ENCODE data around the gene GGTA1. TPM values are rescaled to one million over a fixed set of nuclear protein-coding genes. Genes with fewer than 3 reads are reported as not detected.

GGTA1 gene
- polyA plus RNA-seq, 1 of the 3 experiments (the other 2 are of a cell fraction): 0.03 TPM

- H3F3A ChIP-seq (replicated peaks; ENCODE audit: insufficient read depth): no peaks in the 10 kb centered on the region
- no peaks in the 10 kb centered on the region for H3K4me1 ChIP-seq (ENCODE audit: control insufficient read depth in 1 of 2, insufficient read depth in 2 of 2, low read depth in 1 of 2, low read length in 1 of 2)
- no peaks in the 10 kb centered on the region for H3K9me2 ChIP-seq
- no peaks in the 10 kb centered on the region for H3K9me3 ChIP-seq
- TF ChIP-seq GABPA (IDR thresholded peaks at IDR 0.05; ENCODE audit: low read depth) (no peak), YY1 (IDR thresholded peaks at IDR 0.05; ENCODE audit: low read depth) (no peak), FOXM1 (IDR thresholded peaks at IDR 0.05; ENCODE audit: low read depth) (no peak), TCF12 (IDR thresholded peaks at IDR 0.05) (no peak), SMC3 (IDR thresholded peaks at IDR 0.05; ENCODE audit: low read depth, low read length) (no peak), TEAD4 (IDR thresholded peaks at IDR 0.05; ENCODE audit: borderline replicate concordance, insufficient read depth) (no peak), ELF1 (IDR thresholded peaks at IDR 0.05) (no peak), ZBTB33 (IDR thresholded peaks at IDR 0.05; ENCODE audit: borderline replicate concordance, low read depth) (no peak), MXI1 (IDR thresholded peaks at IDR 0.05; ENCODE audit: low read depth, low read length) (no peak), IRF3 (IDR thresholded peaks at IDR 0.05; ENCODE audit: low read depth, low read length) (no peak), RXRA (IDR thresholded peaks at IDR 0.05; ENCODE audit: borderline replicate concordance, low read depth) (no peak), PBX3 (IDR thresholded peaks at IDR 0.05) (no peak)
- POLR2A ChIA-PET: no interaction called here
- no peaks in the 10 kb centered on the region for H3K36me3 ChIP-seq (replicated peaks in 1 of 2; ENCODE audit: control insufficient read depth in 1 of 2, insufficient read depth in 2 of 2, low read length in 1 of 2)
- no peaks in the 10 kb centered on the region for H4K20me1 ChIP-seq (ENCODE audit: insufficient read depth)
- no peak overlapping the region for H3K27ac ChIP-seq (ENCODE audit: low read depth in 2 of 2, low read length in 1 of 2)
- H2AFZ ChIP-seq (ENCODE audit: low read depth): no peak overlapping the region
- no peak overlapping the region for H3K9ac ChIP-seq
- H3K4me3 ChIP-seq (ENCODE audit: low read depth in 2 of 2, low read length in 1 of 2): no peak overlapping the region
- H3K27me3 ChIP-seq (ENCODE audit: insufficient read depth): 0 out of 2 replicates have a peak, but pooled peaks cover 4% of the 10 kb centered on the region
- CTCF ChIA-PET: interaction anchor here (0.7 to 16.2 kb wide), 4 partner anchors 27 to 150 kb away, joined by 3 to 316 read pairs (median 4); no protein-coding TSS in a partner anchor
- no peak for DNase-seq
- 19% methylated on average over 3 of the region's 3 CpGs for WGBS (ENCODE audit: low lambda C conversion rate)
- no peaks in the 10 kb centered on the region for H3K79me2 ChIP-seq (ENCODE audit: insufficient read depth)
- no peak overlapping the region for H3K4me2 ChIP-seq
Measured at GRCh38 chr9:121411993-121412392, 87.7 kb downstream of the GGTA1 start.

GRCh38 chr9:121405899-121406298 lies 93.7 kb downstream of the GGTA1 start:
- Histone ChIP-seq H3K4me1 (ENCODE audit: control insufficient read depth in 1 of 2, insufficient read depth in 2 of 2, low read depth in 1 of 2, low read length in 1 of 2) (no peaks in the 10 kb centered on the region), H3K4me3 (ENCODE audit: low read depth in 2 of 2, low read length in 1 of 2) (no peak overlapping the region), H2AFZ (ENCODE audit: low read depth) (no peak overlapping the region), H3K9me3 (peaks cover 11% of the 10 kb centered on the region; the same call in 1 of the 2 replicates), H3F3A (replicated peaks; ENCODE audit: insufficient read depth) (no peaks in the 10 kb centered on the region), H3K9ac (no peak overlapping the region), H3K79me2 (ENCODE audit: insufficient read depth) (no peaks in the 10 kb centered on the region), H3K27me3 (ENCODE audit: insufficient read depth) (0 out of 2 replicates have a peak, but pooled peaks cover 4% of the 10 kb centered on the region), H4K20me1 (ENCODE audit: insufficient read depth) (no peaks in the 10 kb centered on the region), H3K9me2 (no peaks in the 10 kb centered on the region), H3K4me2 (no peak overlapping the region), H3K27ac (ENCODE audit: low read depth in 2 of 2, low read length in 1 of 2) (no peak overlapping the region), H3K36me3 (replicated peaks in 1 of 2; ENCODE audit: control insufficient read depth in 1 of 2, insufficient read depth in 2 of 2, low read length in 1 of 2) (no peaks in the 10 kb centered on the region)
- POLR2A ChIA-PET: no interaction called here
- WGBS (ENCODE audit: low lambda C conversion rate): 28% methylated on average over 1 of the region's 1 CpG
- no peak for DNase-seq
- TF ChIP-seq SIN3A (IDR thresholded peaks at IDR 0.05; ENCODE audit: borderline replicate concordance, low read depth, low read length) (no peak), TAF1 (IDR thresholded peaks at IDR 0.05; ENCODE audit: borderline replicate concordance, low read depth, low read length) (no peak), EZH2phosphoT487 (IDR thresholded peaks at IDR 0.05; ENCODE audit: borderline replicate concordance, low read depth) (no peak)
- CTCF ChIA-PET: interaction anchor here (1.5 to 16.2 kb wide), 2 partner anchors 86 to 92 kb away, joined by 3 to 316 read pairs; no protein-coding TSS in a partner anchor

Other genes starting within 250 kb of the GGTA1 start
- gene GSN, start 231.7 kb downstream of the GGTA1 start, polyA plus RNA-seq (2012; rRNA removed): 168 and 172 TPM in 2 replicates
- gene STOM, start 129.6 kb downstream of the GGTA1 start, polyA plus RNA-seq (2012; rRNA removed): 40.5 and 49.7 TPM in 2 replicates
- gene DAB2IP, start 151.8 kb upstream of the GGTA1 start, polyA plus RNA-seq (2012; rRNA removed): 21.4 and 25.4 TPM in 2 replicates

Data from SK-N-SH (cell line).